Common myeloid progenitor, CD34-positive (primary cell): Measurements from ENCODE around the gene DLG5. TPM values are rescaled to one million over a fixed set of nuclear protein-coding genes. Genes with fewer than 3 reads are reported as not detected.

Source experiments
- CTCF ChIA-PET: fragments of 350-600 bp; sonication (Branson Sonifier 250); formaldehyde crosslinking; loops from one replicate; lab custom pipeline; 2021; ENCODE audit warnings: antibody characterized with exemption; lab: Charles Lee
- POLR2A ChIA-PET: fragments of 350-600 bp; sonication (Branson Sonifier 250); formaldehyde crosslinking; loops from one replicate; lab custom pipeline; 2021; ENCODE audit warnings: antibody characterized with exemption; lab: Charles Lee
- DNase-seq, 3 donors: peaks; one replicate each; pipeline versions ENCODE4 v3.0.0 to v3.0.0-alpha.2; 2013
- H3K27ac ChIP-seq, 2 experiments: 1 replicate in 1 of 2; 2 replicates in 1 of 2; pipeline ENCODE4 v1.7.0; 2013; ENCODE audit warnings: inconsistent platforms in 2 of 2, low read length in 2 of 2, mild to moderate bottlenecking in 2 of 2, low read depth in 1 of 2, moderate library complexity in 1 of 2; ENCODE audit not compliant: severe bottlenecking in 2 of 2, insufficient read depth in 1 of 2, poor library complexity in 1 of 2
- H3K27me3 ChIP-seq, 5 experiments: replicated peaks in 2 of 5; 1 replicate in 3 of 5; 2 replicates in 2 of 5; pipeline versions ENCODE4 v1.6.1 to v1.7.0; 2013; ENCODE audit warnings: low read length in 4 of 5, mild to moderate bottlenecking in 2 of 5, moderate library complexity in 2 of 5, inconsistent platforms in 1 of 5; ENCODE audit not compliant: insufficient read depth in 5 of 5, control insufficient read depth in 4 of 5
- H3K36me3 ChIP-seq, 4 experiments: 1 replicate in 2 of 4; 2 replicates in 2 of 4; pipeline versions ENCODE4 v1.6.1 to v1.7.0; 2013; ENCODE audit warnings: low read length in 3 of 4, control low read depth in 1 of 4, mild to moderate bottlenecking in 1 of 4; ENCODE audit not compliant: control insufficient read depth in 4 of 4, insufficient read depth in 4 of 4
- H3K4me1 ChIP-seq, 4 experiments: 1 replicate in 3 of 4; 2 replicates in 1 of 4; pipeline versions ENCODE4 v1.6.1 to v1.7.1; 2013; ENCODE audit warnings: low read length in 3 of 4, mild to moderate bottlenecking in 3 of 4, control low read depth in 1 of 4, inconsistent platforms in 1 of 4, moderate library complexity in 1 of 4; ENCODE audit not compliant: control insufficient read depth in 4 of 4, insufficient read depth in 4 of 4; ENCODE audit errors: control extremely low read depth in 1 of 4
- H3K4me3 ChIP-seq, 7 experiments: 1 replicate in 4 of 7; 2 replicates in 3 of 7; pipeline versions ENCODE4 v1.5.1 to v1.7.0; 2013; ENCODE audit warnings: mild to moderate bottlenecking in 7 of 7, low read length in 6 of 7, moderate library complexity in 6 of 7, inconsistent platforms in 2 of 7, low read depth in 2 of 7, control low read depth in 1 of 7; ENCODE audit not compliant: insufficient read depth in 4 of 7, control insufficient read depth in 1 of 7; ENCODE audit errors: extremely low read depth in 1 of 7
- H3K9me3 ChIP-seq, 5 experiments: 1 replicate in 4 of 5; 2 replicates in 1 of 5; pipeline versions ENCODE4 v1.6.1 to v1.7.1; 2013; ENCODE audit warnings: low read length in 4 of 5, mild to moderate bottlenecking in 2 of 5, inconsistent platforms in 1 of 5, low read depth in 1 of 5, moderate library complexity in 1 of 5; ENCODE audit not compliant: control insufficient read depth in 4 of 5, insufficient read depth in 2 of 5; ENCODE audit errors: control extremely low read depth in 1 of 5
- WGBS: methylation state at CpG from one replicate; pipeline ENCODE4 v1.1.5; 2013; ENCODE audit not compliant: insufficient coverage; 5-methylcytosine and 5-hydroxymethylcytosine counted together
- polyA plus RNA-seq: library from polyadenylated mRNA; unstranded; fragments of 120-200 nt; gene quantifications from one replicate; pipeline ENCODE4 v1.2.1, GENCODE V29; 2013

The DLG5 gene, protein sequence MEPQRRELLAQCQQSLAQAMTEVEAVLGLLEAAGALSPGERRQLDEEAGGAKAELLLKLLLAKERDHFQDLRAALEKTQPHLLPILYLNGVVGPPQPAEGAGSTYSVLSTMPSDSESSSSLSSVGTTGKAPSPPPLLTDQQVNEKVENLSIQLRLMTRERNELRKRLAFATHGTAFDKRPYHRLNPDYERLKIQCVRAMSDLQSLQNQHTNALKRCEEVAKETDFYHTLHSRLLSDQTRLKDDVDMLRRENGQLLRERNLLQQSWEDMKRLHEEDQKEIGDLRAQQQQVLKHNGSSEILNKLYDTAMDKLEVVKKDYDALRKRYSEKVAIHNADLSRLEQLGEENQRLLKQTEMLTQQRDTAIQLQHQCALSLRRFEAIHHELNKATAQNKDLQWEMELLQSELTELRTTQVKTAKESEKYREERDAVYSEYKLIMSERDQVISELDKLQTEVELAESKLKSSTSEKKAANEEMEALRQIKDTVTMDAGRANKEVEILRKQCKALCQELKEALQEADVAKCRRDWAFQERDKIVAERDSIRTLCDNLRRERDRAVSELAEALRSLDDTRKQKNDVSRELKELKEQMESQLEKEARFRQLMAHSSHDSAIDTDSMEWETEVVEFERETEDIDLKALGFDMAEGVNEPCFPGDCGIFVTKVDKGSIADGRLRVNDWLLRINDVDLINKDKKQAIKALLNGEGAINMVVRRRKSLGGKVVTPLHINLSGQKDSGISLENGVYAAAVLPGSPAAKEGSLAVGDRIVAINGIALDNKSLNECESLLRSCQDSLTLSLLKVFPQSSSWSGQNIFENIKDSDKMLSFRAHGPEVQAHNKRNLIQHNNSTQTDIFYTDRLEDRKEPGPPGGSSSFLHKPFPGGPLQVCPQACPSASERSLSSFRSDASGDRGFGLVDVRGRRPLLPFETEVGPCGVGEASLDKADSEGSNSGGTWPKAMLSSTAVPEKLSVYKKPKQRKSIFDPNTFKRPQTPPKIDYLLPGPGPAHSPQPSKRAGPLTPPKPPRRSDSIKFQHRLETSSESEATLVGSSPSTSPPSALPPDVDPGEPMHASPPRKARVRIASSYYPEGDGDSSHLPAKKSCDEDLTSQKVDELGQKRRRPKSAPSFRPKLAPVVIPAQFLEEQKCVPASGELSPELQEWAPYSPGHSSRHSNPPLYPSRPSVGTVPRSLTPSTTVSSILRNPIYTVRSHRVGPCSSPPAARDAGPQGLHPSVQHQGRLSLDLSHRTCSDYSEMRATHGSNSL (N-terminal part only)
- 3.4 TPM for polyA plus RNA-seq

DNA sequence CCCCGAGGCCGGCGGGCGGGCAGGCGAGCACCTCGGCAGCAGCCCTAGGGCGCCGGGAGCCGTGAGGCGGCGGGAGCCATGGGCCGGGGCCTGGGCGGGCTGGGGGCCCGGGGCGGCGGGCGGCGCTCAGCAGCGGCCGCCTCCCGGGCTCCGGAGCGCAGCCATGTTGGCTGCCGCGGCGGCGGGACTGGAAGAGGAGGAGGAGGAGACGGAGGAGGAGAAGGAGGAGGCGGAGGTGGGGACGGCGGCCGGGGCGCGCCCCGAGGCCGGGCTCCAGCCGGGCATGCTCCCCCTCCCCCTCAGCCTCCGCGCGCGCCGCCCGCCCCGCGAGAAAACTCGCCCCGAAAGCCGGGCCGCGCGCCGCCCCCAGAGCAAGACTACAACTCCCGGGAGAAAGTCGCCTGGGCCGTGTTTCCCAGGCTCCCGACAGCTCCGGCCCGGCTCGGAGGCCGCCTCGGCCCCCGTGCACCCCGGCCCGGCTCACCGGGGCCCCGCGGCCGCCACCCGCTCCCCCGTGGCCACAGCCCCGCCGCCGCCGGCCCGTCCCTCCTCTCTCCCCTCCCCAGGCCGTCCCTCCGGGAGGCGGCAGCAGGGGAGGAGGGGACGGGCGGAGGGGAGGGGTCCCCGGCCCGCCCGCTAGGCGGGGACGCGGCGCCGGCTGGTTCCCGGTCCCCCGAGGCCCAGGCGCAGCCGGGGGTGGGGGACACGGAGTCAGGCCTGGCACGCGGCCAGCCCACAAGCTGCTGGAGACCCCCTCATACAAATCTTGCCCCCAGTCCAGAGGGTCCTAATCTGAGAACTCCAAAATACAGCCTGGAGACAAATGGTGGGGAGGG is at the start of gene DLG5:
Gene DLG5 (minus strand): TSS at position 190 of the 836 bp plus-strand sequence. CDS start 235 bp downstream, outside the sequence.
- WGBS = 0% methylated on average over 59 of the region's 95 CpGs
- POLR2A ChIA-PET = no interaction called here
- peaks cover 11 to 52% (median 28%) of the 10 kb centered on the region in 5 experiments for H3K27me3 ChIP-seq
- H3K36me3 ChIP-seq = no peaks in the 10 kb centered on the region
- peak in 2 of 3 donors; percentile 21 to 40 for DNase-seq
- CTCF ChIA-PET = interaction anchor here (0.7 to 0.9 kb wide), 2 partner anchors 13 to 28 kb away, joined by 3 read pairs; no protein-coding TSS in a partner anchor
- peak within 1 kb of the TSS in 1 of 2 experiments; percentile 5 for H3K27ac ChIP-seq
- no peaks in the 10 kb centered on the region for H3K9me3 ChIP-seq
- H3K4me1 ChIP-seq = peaks cover 0 to 20% (median 18%) of the 10 kb centered on the region in 4 experiments
- peak within 1 kb of the TSS; percentile 57 to 84 (median 71) for H3K4me3 ChIP-seq

DNA sequence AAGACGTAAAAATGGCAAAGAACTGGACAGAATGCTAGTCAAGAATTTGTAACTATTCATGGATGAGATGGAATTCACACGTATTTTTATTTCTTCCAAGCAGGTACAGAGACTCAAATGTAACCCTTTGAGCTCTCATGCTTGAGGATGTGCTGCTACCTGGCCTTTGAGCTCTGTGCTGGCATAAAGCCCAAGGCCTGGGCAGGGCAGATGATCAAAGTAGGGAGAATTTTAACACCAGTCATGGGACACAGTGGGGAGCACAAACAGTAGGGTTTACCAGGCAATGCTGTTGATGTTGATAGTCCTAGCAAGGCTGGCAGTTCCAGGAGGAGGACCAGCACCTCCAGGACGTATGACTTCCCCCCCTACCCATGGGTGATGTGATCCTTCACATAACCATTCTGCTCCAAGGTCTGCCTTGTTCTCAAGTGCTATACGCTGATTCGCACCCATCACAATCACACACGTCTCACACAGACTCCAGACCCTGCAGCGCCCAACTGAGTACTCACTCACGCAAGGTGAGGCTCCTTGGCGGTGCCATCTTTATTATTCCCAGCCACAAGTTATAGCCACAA is 48.6 kb upstream of the DLG5 start:
- Histone ChIP-seq H3K4me1 (peaks cover 0 to 11% (median 8%) of the 10 kb centered on the region in 4 experiments), H3K4me3 (no peak overlapping the region), H3K36me3 (peaks cover 14 to 46% (median 34%) of the 10 kb centered on the region in 4 experiments), H3K9me3 (no peaks in the 10 kb centered on the region), H3K27ac (no peak overlapping the region), H3K27me3 (no peaks in the 10 kb centered on the region)
- DNase-seq = no peak
- POLR2A ChIA-PET = no interaction called here
- CTCF ChIA-PET = interaction anchor here (0.7 to 1.8 kb wide), 8 partner anchors 8 to 186 kb away, joined by 3 to 12 read pairs (median 3); no protein-coding TSS in a partner anchor
- 100% methylated on average over 9 of the region's 9 CpGs for WGBS

- Histone ChIP-seq H3K4me3 (no peak overlapping the region), H3K4me1 (peaks cover 0 to 11% (median 8%) of the 10 kb centered on the region in 4 experiments), H3K9me3 (no peaks in the 10 kb centered on the region), H3K27me3 (no peaks in the 10 kb centered on the region), H3K27ac (no peak overlapping the region), H3K36me3 (peaks cover 10 to 39% (median 29%) of the 10 kb centered on the region in 4 experiments)
- peak; percentile 31 to 61 (median 54) for DNase-seq
- POLR2A ChIA-PET = no interaction called here
- CTCF ChIA-PET = interaction anchor here (0.7 to 1.8 kb wide), 8 partner anchors 9 to 186 kb away, joined by 3 to 12 read pairs (median 3); no protein-coding TSS in a partner anchor
- 86% methylated on average over 7 of the region's 8 CpGs for WGBS
These were observed 48.0 kb upstream of the DLG5 start for GRCh38 chr10:77974396-77975074.

DNA sequence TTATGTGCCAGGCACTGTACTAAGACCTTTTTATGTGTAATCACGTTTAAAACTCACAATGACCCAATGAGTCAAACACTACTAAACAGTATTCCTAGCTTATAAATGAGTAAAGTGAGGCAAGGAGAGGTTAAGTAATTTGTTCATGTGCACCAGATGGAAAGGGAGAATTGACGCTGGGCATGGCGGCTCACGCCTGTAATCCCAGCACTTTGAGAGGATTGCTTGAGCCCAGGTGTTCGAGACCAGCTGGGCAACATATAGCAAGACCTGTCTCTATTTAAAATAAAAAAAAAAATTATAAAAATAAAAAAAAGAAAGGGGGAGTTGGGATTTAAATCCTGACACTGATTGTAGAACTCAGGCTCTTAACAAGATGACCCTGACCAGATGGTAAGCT is 46.7 kb upstream of the DLG5 start:
- Histone ChIP-seq H3K4me3 (no peak overlapping the region), H3K27me3 (no peaks in the 10 kb centered on the region), H3K4me1 (peaks cover 0 to 11% (median 8%) of the 10 kb centered on the region in 4 experiments), H3K27ac (no peak overlapping the region), H3K36me3 (peaks cover 2 to 29% (median 20%) of the 10 kb centered on the region in 4 experiments), H3K9me3 (no peaks in the 10 kb centered on the region)
- DNase-seq = no peak
- ChIA-PET CTCF (interaction anchor here (0.7 to 1.8 kb wide), 3 partner anchors 15 to 127 kb away, joined by 3 to 6 read pairs (median 3); no protein-coding TSS in a partner anchor), POLR2A (interaction anchor here (1.0 kb wide), 1 partner anchor 9 kb away, joined by 3 read pairs; no protein-coding TSS in a partner anchor)
- no CpG with 5 or more reads among the region's 5 CpGs for WGBS

DNA sequence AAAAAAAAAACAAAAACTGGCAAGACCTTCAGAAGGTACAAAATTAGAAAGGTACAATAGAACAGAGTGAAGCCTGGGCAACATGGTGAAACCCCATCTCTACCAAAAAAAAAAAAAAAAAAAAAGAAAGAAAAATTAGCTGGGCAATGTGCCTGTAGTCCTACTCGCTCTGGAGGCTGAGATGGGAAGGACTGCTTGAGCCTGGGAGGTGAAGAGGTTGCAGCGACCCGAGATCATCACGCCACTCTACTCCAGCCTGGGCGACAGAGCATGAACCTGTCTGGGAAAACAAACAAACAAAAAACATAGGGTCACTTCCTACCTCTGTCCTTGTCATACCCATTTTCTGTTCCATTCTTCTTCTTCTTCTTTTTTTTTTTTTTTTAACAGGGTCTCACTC is 45.6 kb upstream of the DLG5 start:
- Histone ChIP-seq H3K4me3 (no peak overlapping the region), H3K27ac (no peak overlapping the region), H3K9me3 (no peaks in the 10 kb centered on the region), H3K4me1 (peaks cover 0 to 11% (median 8%) of the 10 kb centered on the region in 4 experiments), H3K36me3 (peaks cover 0 to 17% (median 13%) of the 10 kb centered on the region in 4 experiments), H3K27me3 (no peaks in the 10 kb centered on the region)
- POLR2A ChIA-PET = no interaction called here
- no peak for DNase-seq
- CTCF ChIA-PET = no interaction called here
- 96% methylated on average over 5 of the region's 5 CpGs for WGBS
